HG02970 (cell line): ENCODE measurements around the gene STIM2.

Source experiments
- ATAC-seq: cut with Tn5 transposase; IDR thresholded peaks from one replicate; pipeline ENCODE4 v1.9.1; 2021; ENCODE audit warnings: mild to moderate bottlenecking, moderate library complexity, moderate number of reproducible peaks; ENCODE audit not compliant: unreplicated experiment, low FRiP score

The STIM2 gene

DNA sequence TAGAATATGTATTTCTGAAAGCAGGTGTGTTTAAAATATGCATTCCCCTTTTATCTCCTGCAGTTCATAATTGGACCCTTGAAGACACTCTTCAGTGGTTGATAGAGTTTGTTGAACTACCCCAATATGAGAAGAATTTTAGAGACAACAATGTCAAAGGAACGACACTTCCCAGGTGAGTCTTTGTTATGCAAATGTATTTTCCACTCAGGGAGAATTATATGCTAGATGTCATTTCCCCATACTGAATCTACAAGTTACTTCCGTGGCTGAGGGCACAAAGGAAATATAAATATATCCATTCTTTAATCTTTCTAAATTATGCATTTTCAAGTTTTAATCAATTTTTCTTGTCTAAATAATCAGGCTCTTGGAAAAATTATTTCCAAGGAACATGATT lies 134.7 kb downstream of the STIM2 start:
- ATAC-seq, result no peak

- no peak for ATAC-seq
These were observed 136.1 kb downstream of the STIM2 start for GRCh38 chr4:26996745-26997144.

GRCh38 chr4:26999689-27000088 lies 139.0 kb downstream of the STIM2 start:
- no peak for ATAC-seq

GRCh38 chr4:27000122-27000521 lies 139.5 kb downstream of the STIM2 start:
- no peak for ATAC-seq

- no peak for ATAC-seq
These were observed 140.2 kb downstream of the STIM2 start for GRCh38 chr4:27000820-27001219.

DNA sequence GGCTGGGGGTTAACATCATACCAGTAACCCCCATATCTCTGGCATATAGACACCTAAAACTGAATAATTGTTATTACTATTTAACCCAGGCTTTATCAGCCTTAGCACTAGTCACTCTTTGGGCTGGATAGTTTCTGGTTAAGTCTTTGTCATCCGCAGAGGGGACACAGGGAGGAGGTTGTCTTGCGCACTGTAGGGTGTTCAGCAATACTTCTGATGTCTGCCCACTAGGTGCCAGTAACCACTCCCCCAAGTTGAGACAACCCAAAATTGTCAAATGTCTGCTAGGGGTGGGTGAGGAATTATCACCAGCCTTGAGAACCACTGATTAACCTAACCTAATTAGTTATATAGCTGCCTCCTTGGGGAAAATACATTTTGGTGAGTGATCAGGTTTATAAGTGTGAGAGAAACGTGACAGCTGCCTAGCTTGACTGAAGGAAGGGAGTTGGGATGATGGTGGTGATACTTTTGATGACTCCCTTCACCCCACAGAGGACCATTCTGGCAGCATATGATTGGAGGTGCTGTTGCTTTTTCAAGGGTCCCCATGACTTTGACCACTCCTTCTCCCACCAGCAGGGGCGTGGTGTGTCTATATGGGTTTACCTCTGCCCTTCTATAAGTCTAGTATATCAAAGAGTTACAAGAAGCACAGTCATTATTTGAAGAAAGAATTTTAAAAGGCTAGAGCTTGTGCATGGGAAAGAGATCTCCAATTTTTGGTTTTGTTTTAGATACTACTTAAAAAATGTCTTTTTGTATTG lies 140.9 kb downstream of the STIM2 start:
- no peak for ATAC-seq

- ATAC-seq, result no peak
These were observed 143.0 kb downstream of the STIM2 start for GRCh38 chr4:27003642-27004113.

GRCh38 chr4:27005501-27005900 lies 144.9 kb downstream of the STIM2 start:
- ATAC-seq, result no peak

DNA sequence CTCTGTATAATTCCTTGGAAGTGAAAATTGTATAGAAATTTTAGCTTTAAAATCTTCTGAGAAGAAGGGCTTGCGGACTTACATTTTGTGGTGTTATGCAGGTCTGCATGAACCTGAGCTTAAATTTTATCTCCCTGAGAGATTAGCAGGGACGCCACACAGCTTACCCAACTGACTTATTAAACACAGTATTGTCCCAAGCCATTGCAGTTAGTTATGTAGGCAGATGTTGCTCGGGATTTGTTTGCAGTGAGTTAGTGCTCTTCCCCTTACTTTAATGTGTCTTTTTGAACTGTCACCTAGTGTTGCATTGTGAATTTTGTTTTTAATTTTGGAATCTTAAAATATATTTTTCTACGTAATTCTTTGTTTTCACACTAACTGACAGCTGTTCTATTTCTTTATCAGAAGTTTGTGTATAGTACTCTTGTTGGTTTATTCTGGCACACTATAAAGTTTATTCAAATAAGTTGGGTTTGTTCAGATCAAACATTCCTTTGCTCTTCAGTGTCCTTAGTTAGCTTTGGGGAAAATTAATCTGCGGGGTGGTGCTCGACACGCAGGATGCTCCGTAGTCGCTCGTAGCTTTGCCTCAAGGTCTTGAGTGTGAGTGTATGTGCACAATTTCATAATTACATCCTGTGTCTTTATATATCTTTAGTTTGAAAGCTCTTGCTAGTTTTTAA lies 145.4 kb downstream of the STIM2 start:
- ATAC-seq, result no peak

DNA sequence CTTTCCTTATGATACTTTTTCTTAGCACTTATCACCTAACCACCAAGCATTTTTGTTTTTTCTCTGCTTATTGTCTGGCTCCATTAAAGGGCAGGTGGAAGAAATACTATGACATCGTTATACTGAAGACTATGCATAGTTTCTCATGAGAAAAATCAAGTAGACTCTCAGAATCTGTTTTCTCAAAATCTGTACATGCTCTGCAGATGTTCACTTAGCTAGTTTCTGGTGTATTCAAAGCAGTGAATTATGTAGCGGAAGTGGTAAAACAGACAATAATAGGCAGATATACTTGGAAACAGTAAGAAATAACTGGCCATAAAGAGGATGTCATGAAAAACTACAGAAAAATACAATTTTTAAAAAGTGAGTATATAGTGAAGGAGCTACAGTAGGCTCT lies 146.0 kb downstream of the STIM2 start:
- no peak for ATAC-seq

DNA sequence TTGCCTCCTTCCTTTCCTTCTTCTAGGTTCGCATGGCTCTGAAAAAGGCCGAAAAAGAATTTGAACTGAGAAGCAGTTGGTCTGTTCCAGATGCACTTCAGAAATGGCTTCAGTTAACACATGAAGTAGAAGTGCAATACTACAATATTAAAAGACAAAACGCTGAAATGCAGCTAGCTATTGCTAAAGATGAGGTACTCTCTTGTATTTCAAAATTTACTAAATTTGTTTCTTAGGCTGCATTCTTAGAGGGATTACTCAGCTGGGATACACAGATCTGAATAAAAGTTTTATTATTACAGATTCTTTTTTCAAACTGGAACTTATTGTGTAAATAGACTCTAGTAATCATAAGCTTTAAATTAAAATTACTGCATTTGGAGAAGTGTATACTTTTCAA lies 146.9 kb downstream of the STIM2 start:
- ATAC-seq, result no peak

DNA sequence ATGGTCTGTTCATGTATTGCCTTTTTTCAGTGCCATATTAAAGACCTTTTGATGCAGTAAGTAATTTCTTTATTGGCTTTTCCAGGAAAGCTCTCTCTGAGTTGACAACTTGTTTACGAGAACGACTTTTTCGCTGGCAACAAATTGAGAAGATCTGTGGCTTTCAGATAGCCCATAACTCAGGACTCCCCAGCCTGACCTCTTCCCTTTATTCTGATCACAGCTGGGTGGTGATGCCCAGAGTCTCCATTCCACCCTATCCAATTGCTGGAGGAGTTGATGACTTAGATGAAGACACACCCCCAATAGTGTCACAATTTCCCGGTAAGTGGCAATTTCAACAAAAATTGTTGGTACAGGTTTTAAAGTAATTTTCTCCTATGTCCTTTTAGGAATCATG lies 148.0 kb downstream of the STIM2 start:
- no peak for ATAC-seq

DNA sequence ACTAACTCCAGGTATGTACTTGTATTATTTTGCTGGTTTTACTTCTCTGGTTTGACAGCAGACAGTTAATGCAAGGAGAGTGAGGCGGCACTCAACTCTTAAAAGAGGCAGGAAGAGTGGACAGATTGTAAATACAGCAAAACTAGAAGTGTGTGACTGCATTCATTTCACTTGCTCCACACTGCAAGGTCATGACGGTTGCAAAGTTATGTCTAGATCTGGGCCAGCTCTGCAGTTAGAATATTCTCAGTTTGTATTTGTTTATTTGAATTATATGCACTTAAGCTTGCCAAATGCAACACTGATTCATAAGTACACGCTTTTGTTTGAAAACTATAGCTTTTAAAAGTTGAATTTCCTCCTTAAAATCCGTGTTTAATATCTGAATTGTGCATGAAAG lies 148.9 kb downstream of the STIM2 start:
- ATAC-seq, result no peak

DNA sequence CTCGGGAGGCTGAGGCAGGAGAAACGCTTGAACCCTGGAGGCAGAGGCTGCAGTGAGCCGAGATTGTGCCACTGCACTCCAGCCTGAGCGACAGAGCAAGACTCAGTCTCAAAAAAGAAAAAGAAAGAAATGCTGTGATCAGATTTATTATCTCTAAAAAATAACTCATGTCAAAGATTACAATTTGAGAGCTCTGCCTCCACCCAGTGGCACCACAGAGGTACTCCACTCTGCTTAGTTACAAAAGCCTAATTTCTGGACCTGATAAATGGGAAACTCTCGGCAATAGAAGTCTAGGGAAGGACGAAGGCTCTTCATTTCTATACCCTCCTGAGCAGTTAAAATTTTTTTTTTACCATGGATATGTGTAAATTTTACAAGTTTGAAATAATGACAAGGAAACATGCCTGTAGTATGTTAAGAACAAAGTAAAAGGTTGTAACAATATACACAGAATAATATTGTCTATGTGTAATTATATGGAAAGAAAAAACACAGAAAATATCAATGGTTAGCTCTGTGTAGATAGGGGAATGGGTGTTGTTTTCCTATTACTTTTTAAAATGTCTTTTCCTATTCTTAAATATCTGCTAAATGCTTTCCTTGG lies 149.8 kb downstream of the STIM2 start:
- no peak for ATAC-seq

DNA sequence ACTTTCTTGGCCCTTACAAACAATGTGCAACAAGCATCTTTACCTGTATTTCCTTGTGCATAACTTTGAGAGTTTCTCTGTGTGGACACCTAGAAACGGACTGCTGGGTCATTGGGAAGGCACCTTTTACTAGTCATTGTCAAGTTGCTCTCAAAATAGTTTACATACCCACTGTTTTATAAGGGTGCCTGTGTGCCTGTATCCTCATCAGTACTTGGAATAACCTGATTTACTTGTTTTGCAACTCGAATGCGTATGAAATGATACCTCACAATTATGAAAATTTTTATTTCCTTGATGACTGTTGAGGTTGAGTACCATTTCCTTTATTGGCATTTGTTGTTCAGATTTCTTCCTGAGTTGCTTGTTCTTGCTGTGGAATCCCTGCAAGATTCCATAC lies 150.8 kb downstream of the STIM2 start:
- ATAC-seq, result no peak

DNA sequence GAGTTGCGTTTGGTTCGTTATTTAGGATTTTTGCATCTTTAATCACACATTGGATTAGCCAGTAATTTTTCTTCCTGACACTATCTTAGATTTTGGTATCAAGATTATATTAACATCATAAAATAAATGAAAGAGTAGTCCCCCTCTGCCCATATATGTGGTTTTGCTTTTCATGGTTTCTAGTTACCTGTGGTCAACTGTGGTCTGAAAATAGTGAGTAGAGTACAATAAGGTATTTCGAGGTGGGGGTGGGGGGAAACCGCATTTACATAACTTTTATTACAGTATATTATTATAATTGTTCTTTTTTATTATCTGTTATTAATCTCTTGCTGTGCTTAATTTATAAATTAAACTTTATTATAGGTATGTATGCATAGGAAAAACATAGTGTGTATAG lies 152.4 kb downstream of the STIM2 start:
- no peak for ATAC-seq

DNA sequence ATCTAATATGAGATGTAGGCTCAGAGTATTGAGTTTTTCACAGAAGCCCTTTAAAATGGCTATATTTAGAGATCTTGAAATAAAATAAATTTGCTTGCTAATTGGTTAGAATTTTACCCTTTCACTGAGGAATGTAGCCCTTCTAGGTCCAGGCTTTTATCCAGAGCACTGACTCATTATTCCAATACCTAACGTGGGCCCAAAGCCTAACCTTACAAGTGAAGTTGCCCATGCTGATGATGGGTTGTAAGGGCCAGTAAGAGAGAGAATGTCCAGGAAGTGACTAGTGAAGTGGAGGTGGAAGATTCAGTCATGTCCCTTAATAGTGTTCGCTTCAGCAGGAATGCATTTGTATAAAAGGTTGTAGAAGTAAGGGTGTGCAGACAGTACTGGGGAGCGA lies 155.9 kb downstream of the STIM2 start:
- no peak for ATAC-seq

- no peak for ATAC-seq
These were observed 157.0 kb downstream of the STIM2 start for GRCh38 chr4:27017623-27018022.

- no peak for ATAC-seq
These were observed 157.4 kb downstream of the STIM2 start for GRCh38 chr4:27018076-27018475.

DNA sequence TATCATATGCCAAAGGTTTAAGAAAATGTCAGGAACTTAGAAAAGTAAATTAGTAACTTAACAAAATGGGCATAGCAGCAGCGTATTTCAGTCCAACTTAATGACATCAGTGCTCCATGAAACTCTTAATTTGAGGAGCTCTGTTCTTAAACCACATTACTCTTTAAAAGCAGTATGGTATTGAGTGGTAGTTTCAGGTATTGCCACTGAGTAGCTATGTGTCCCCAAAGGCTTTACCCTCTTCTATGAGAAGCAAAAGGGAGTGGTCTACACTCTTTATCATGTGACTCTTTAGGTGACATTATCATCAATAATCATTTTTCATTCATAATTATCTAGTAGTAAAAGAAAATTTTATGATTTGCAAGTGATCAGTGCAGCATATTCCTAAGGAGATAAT lies 158.3 kb downstream of the STIM2 start:
- no peak for ATAC-seq

- ATAC-seq, result no peak
These were observed 159.1 kb downstream of the STIM2 start for GRCh38 chr4:27019766-27020165.

DNA sequence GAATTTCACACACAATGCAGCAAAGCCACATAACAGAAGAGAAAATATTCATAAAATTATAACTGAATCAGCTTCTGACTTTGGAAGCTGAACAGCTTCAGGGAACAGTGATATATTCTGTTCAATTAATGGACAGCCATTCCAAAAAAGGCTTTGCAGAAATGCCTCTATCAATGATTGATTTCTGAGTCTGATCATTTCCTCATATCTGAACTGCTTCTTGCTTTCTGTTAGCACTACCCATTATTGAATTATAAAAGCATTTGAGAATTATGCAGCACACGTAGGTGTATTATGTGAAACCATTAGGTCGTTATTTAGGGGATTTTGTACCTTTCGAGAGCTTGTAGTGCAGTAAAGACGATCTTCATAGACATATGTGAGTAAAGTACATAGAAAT lies 159.6 kb downstream of the STIM2 start:
- no peak for ATAC-seq
